GDM1 (cell line): Measurements from ENCODE around the gene IFIT3.
"Not testable (repeated sequence)": the region's sequence is repeated elsewhere in the genome, so short reads cannot be mapped to it uniquely, and the experiment has no call there.

ENCODE experiments used
- DNase-seq: peaks from one replicate; lab custom pipeline; 2025; lab: John Stamatoyannopoulos, UW

The IFIT3 gene

DNA sequence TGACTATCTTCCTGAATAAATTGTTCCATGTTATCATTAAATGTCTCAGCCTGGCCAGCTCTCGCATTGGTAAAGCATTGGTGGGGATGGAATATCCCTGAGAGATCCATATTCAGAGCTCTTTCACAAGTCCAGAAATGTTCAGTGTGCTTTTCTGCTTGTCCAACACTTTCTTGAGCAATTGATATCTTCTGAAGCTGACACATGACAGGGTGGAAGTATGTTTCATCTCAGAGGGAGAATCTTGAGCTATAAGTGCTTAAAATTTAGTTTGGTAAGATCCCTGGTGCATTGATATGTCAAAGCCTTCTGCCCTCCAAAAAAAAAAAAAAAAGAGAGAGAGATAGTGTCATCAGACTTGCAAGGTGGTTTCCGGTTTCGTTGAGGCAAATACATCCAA lies 7.4 kb downstream of the IFIT3 start:
- no peak for DNase-seq

DNA sequence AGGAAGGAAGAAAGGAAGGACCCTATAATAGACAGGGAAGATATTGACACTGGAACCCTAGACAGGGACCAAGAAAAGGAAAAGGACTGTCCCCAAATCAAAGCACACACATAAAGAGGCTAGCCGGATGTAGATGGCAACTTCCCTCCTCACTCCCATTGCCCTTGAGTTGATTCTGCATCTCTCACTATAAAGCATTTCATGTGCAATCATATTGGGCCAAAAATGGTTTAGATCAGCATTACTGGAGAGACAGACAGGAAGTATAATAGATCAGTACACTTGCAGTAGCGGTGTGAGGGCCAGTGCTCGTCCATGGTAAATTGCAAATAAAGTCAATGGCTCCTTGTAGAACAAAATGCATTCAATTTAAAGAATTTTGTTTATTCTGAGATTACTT lies 8.4 kb downstream of the IFIT3 start:
- DNase-seq = no peak

DNA sequence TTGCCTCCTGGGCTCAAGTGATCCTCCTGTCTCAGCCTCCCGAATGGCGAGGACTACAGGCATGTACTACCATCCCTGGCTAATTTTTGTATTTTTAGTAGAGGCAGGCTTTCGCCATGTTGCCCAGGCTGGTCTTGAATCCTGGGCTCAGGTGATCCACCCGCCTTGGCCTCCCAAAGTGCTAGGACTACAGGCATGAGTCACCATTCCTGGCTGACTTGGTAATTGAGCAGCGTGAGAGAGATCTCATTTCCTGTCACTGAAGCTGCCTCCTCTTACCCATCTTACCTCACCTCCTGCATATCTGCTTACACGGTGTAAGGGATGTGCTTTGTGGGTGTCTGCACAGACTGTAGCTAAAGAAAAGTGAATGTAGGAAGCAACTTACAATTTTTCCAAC lies 9.7 kb downstream of the IFIT3 start:
- no peak for DNase-seq

DNA sequence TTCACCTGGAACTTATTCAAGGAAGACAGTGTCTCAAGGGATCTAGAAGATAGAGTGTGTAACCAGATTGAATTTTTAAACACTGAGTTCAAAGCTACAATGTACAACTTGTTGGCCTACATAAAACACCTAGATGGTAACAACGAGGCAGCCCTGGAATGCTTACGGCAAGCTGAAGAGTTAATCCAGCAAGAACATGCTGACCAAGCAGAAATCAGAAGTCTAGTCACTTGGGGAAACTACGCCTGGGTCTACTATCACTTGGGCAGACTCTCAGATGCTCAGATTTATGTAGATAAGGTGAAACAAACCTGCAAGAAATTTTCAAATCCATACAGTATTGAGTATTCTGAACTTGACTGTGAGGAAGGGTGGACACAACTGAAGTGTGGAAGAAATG lies 10.9 kb downstream of the IFIT3 start:
- DNase-seq = no peak

DNA sequence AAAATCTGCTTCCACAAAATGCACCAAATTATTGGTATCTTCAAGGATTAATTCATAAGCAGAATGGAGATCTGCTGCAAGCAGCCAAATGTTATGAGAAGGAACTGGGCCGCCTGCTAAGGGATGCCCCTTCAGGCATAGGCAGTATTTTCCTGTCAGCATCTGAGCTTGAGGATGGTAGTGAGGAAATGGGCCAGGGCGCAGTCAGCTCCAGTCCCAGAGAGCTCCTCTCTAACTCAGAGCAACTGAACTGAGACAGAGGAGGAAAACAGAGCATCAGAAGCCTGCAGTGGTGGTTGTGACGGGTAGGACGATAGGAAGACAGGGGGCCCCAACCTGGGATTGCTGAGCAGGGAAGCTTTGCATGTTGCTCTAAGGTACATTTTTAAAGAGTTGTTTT lies 12.1 kb downstream of the IFIT3 start:
- no peak for DNase-seq

DNA sequence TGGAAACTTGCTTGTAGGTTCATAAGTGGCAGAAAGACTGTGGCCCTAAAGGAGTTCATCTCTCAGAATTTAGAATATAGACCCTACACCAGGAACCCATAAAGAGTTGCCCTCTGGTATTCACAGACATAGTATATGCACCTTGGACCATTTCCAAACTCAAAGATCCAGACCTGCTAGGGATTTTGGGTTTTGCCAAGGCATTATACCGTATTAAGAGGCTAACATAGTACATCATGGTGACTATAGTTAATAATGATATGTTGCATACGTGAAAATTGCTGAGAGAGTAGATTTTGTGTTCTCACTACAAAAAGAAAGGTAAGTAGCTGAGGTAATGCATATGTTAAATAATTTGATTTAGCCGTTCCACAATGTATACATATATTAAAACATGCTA lies 13.9 kb downstream of the IFIT3 start:
- no peak for DNase-seq

DNA sequence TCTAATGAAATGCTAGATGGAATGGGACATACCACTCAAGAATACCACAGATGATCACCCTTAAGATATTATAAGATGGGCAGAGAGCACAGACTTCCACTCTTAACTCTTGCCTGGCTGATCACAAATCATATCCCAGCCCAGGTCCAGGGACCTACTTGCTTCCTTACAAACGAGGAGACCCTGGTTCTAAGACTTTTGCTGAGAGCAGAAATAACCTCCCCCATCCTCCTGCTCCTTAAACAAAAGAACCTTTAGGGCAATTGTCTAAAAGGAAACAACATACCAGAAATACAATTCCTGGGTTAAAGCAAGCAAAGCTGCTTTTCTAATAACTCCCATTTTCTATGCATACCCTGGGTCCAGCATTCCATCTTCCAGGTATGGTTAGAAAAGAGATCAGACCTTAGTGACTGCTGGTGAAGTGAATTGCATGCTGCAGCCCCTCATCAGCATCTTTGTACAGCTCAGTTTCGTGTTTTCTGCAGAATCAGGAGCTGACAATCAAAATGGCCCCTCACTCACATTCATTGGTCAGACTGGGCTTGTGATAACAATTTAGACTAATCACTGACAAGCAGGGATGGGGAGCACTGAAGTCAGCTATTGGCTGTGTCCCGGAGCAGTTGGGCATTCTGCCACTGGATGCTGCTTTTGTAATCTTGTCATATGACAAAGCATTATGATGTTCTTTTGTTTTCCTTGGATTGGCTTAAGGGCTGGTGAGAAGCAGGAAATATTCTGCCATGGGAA lies 14.6 kb downstream of the IFIT3 start:
- DNase-seq = no peak

DNA sequence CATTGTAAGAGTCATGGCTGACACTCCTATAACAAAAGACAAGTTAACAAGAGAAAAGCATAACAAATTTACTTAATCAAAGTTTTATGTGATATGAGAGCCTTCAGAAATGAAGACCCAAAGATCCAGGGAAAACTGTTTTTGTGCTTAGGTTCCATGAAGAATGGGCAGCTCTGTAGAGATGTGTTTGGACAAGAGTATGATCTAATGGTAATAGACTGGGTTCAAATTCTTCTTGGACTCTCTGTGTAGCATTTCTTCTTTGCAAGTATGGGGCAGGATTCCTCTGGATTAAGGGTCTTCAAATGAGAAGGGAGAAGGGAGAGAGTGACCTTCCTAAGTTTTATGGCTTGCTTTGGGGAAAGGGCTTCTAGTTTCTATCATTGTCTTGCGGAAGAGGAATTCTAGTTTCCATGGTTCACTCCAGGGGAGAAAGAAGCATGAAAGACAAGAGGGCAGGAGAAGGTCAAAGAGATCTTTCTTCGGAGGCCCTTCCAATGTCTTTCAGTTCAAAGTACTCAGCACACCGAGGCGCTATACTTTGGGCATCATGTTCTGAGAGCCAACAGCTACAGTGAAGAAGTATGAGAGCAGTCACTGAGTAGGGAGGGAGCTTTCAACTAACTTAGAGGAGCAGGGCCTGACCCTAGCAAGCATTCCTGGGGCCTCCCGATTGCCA lies 15.4 kb downstream of the IFIT3 start:
- DNase-seq = no peak

DNA sequence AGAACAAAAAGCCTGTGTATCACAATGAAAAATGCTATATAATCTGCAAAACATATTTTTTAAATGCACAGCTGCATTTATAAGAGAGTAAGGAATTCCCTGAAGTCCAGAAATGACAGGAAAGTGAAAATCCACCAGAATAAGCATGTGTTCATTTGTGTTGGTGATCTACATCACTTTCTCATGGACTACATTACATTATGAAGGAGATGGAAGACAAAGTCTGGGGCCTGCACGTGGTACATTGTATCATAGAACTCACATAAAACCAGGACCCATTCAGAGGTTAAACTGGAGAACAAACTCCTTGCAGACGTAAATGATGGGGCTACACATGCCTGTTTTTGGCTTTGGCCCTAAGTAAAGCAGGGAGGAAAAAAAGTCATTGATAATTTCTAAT lies 16.4 kb downstream of the IFIT3 start:
- DNase-seq = no peak

DNA sequence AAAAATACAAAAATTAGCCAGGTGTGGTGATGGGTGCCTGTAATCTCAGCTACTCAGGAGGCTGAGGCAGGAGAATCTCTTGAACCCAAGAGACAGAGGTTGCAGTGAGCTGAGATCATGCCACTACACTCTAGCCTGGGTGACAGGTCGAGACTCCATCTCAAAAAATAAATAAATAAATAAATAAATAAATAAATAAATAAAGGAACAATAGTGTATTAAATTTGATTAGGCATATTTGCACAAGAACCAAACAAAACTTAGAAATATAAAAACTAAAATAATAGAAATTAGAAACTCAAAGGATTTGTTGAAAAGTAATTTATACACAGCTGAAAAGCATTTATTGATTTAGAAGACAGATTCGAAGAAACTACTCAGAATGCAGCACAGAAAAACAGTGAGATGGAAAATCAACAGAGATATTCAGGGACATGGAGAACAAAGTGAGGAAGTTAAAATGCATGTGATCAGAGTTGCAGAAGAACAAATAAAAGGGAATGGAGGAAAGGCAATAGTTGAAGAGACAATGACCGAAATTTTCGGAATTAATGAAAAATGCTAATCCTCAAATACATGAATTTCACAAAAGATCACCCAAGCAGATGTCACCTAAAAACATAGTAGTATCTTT lies 17.7 kb downstream of the IFIT3 start:
- no peak for DNase-seq

DNA sequence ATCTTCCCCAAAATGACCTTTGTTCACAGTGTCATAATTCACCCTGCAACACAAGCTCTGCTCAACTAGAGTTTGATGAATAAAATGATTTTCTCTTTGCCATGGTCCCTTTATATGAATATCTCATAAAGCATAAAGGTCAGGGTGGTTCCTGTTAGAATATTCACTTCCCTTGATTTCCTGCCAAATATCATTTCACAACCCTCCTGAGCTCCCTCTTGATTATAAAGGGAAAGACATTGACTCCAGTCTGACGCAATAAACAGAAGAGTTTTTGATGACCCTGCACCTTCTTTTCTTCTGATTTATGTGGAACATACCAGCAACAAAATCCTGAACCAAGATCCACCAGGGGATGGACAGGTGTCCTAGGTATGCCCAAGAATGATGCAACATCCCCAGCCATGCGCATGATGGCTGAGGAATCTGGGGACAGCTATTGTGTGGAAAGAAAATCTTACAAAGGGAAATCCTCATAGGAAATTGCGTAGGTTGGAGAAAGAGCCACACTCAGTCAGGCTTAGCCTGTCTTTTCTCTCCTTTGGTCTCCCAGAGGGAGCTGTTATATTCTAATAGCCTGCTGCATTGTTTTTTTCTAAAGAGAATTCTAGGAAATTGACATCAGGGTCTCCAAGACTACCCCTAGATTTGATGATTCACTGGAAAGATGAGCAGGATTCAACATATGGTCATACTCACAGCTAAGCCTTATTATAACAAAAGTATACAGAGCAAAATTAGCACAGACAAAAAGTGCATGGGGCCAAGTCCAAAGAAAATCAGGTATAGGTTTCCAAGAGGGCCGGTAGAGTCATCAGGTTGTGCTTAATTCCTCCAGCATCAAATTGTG lies 18.8 kb downstream of the IFIT3 start:
- DNase-seq = no peak

DNA sequence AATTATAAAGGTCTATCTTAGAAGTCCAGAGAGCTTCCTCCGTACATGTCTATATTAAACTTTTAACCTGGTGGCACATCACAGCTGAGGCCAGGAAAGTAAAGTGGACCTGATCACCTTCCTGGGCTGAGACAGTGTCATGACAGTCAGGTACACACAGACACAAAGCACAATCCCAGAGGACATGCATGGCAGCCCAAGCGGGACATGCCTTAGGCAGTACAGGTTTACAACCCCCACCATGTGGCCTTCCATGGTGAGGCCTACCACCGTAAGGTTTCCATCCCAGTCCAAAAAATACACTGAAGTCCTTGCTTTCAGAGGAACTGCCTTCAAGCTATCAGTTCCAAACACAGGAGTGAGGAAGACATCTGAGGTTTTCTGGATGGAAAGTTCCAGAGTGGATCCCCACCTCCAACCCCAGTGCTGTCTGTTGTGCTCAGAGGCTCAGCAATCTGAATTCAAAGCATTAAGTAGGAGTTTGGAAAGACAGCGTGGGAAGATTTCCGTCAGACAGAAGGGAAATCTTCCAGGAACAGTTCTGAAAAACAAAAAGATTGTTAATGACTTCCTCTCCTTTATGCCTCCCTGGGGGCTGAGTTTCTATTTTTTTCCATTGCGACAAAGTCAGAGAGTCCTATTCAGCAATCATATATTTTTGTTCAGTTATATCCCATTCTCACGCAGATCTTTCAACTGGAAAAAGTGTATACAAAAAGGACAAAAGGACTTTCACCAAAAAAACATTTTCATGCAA lies 20.1 kb downstream of the IFIT3 start:
- DNase-seq = no peak

DNA sequence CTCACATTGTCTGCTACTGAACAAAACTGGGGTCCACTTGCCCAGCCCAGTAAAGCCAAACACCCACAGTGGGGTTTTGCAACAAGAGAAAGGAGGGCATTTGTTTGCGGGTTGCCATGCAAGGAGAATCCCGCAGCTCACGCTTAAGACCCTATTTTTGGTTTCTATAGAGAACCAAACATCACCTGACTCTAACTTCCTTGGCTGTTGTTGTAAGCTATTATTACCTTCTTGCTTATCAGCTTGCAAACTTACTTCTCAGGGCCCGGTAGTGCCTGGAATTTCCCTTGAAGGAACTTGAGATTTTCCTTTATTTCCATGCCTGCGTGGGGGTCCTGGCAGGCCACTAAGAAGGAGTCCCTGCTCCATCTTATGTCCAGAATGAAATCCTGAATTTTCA lies 20.7 kb downstream of the IFIT3 start:
- no peak for DNase-seq

DNA sequence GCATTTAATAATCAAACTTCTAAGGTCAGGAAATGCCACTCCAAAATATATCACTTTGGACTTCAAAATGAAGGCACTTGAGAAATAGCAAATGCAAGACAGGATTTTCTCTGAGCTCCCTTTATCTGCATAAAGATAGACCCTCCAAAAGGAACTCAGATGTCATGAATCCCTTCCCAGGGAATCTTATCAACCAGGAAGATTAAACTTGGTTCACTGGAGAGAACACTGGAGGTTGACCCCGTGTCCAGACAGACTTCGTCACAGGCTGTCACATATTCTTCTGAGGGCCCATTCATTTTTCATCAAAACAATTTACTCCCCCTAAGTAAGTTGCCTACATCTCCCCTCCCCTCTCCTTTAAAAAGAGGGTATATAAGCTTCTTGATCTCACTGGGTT lies 21.2 kb downstream of the IFIT3 start:
- no peak for DNase-seq

DNA sequence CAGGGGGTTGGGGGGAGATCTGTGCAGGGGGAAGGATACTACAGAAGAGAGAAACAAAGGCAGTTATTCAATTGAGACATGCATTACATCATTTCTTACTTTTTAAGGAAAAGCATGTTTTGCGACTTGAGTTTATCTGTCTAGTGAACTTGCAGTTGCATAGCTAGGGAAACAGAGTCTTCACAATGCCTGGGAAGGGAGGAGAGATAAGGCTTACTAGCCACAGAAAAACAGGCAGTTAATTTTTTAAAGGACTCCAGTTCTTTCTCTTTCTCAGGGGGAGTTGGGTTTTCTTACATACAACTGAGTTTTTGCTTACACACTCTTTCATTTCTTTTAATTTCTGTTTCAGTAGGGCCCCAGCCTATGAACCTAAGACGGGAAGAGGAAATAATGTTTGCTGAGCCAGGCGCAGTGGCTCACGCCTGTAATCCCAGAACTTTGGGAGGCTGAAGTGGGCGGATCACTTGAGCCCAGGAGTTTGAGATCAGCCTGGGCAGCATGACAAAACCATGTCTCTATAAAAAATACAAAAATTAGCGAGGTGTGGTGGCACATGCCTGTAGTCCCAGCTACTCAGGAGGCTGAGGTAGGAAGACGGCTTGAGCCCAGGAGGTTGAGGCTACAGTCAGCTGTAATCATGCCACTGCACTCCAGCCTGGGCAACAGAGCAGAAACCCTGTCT lies 23.0 kb downstream of the IFIT3 start:
- DNase-seq = not testable (repeated sequence)

DNA sequence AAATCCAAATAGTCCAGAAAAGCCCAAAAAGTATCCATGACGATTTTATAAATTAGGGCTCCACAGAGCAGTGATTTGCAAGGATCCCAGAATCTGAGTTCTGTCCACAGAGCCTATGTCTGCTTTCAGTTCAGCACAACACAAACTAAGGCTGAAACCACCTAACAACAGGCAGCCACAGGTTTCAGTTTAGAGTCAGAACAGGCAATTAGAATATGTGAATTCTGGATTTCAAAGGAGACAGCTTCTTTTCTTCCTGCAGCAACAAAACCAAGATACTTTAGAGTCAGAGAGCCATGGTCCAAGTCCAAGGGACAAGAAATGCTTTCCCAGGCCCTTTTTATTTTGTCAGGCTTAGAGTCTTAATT lies 23.6 kb downstream of the IFIT3 start:
- DNase-seq = no peak

DNA sequence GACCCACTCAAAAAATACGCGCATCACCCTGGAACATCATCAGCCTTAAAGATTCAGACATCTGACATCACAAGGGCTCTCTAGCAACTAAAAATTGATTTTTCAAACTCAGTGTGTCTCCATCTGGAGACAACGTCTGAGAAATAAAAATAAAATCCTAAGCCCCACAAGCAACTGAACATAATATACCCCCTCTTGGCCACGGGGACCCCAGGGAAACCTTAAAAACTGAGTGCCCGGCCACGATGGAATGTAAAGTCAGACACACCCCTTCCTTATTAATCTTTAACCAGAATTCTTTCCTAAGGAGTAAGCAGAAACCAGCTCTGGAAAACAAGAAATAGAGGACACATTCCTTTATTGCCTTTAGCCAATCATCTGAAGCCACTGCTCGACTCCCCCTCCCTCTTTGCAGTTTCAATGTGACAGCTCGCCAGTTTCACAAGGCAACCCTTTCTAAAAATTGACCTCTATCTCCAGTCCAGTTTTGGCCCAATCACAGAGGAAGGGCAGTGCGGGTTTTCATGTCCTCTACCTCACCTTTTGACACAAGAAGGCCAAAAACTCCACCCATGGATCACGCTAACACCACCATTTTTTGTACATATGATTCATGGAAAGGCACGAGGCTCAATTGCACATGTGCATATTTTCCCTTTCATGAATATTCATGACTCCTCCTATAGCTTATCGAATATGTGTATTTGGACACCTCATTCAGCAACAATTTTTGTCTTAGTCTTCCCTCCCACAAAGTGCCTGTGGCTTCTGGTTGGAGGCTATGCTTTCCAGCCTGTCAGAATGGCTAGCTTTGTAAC lies 24.2 kb downstream of the IFIT3 start:
- DNase-seq = no peak

DNA sequence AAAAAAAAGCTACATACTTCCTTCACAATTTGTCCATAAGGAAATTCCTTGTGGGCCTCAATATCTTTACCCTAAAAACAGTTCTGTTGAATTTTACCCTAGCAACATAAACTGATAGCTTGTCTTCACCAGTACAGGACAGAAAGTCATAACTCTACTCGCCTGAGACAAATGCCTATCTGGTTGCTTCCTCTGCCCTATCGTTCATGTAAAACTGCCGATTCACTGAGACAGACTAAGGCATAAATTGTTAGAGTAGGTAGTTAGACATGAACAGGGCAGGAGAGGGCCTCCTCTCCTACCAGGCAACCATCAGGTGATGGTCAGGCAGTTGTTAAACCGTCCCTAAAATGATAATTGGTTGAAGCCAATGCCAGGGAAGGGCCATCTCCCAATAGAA lies 25.0 kb downstream of the IFIT3 start:
- no peak for DNase-seq

DNA sequence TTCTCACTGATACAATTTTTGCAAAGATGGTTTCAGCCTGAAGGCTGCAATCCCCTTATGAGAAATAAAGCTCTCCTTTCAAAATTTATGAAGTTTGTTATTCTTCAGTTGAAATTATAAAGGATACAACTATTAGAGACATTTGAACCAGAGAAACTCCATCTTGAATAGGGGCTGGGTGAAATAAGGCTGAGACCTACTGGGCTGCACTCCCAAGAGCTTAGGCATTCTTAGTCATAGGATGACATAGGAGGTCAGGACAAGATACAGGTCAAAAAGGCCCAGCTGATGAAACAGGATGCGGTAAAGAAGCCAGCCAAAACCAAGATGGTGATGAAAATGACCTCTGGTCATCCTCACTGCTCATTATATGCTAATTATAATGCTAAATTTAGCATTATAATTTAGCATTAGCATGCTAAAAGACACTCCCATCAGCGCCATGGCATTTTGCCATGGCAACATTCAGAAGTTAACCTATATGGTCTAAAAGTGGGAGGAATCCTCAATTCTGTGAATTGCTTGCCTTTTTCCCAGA lies 27.7 kb downstream of the IFIT3 start:
- no peak for DNase-seq

DNA sequence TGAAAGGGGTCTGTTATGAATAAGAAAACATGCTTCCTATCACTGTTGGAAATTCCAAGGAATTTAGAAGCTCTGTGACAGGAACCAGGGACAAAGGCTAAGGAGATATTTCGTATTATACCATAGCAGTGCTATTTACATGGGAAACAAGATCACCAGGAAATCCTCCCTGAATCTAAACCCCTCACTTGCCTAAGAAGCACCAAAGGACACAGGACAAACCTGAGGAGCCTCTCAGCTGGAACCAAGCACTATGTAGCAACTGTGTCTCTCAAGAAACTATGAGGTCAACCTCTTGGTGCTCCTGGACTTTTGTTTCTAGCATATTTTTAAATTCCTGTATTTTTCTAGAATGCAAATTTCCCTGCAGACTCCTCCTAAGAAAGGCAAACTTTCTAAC lies 29.3 kb downstream of the IFIT3 start:
- DNase-seq = no peak
